OCI-LY1 (cell line): Measurements from ENCODE around the gene FOXN1.
"Not testable (repeated sequence)": the region's sequence is repeated elsewhere in the genome, so short reads cannot be mapped to it uniquely, and the experiment has no call there.

Source experiments
- H2AFZ ChIP-seq: fragments of 200-600 bp; sonication (generic), shearing (Covaris generic); 2 replicates; pipeline ENCODE4 v1.6.0; 2014; ENCODE audit warnings: antibody characterized with exemption, mild to moderate bottlenecking, low read length
- H3F3A ChIP-seq: fragments of 200-600 bp; sonication (generic), shearing (Covaris generic); 2 replicates; pipeline ENCODE4 v1.6.0; 2014; ENCODE audit warnings: mild to moderate bottlenecking, antibody characterized with exemption, low read length, moderate library complexity; ENCODE audit not compliant: insufficient read depth
- H3K27ac ChIP-seq: fragments of 200-600 bp; sonication (generic); 2 replicates; pipeline ENCODE4 v1.5.1; 2014; ENCODE audit warnings: low read length, mixed run types, mild to moderate bottlenecking, low read depth; ENCODE audit not compliant: poor library complexity, severe bottlenecking
- H3K27me3 ChIP-seq: fragments of 200-600 bp; sonication (generic); 2 replicates; pipeline ENCODE4 v1.6.0; 2014; ENCODE audit warnings: antibody characterized with exemption, mild to moderate bottlenecking, low read length, moderate library complexity; ENCODE audit not compliant: insufficient read depth
- H3K36me3 ChIP-seq: fragments of 200-600 bp; sonication (generic); 2 replicates; pipeline ENCODE4 v1.6.1; 2014; ENCODE audit warnings: mild to moderate bottlenecking, antibody characterized with exemption, low read length, moderate library complexity, mixed read lengths; ENCODE audit not compliant: insufficient read depth
- H3K4me1 ChIP-seq: fragments of 200-600 bp; sonication (generic); 2 replicates; pipeline ENCODE4 v1.5.1; 2014; ENCODE audit warnings: mild to moderate bottlenecking, low read length, moderate library complexity; ENCODE audit not compliant: insufficient read depth, severe bottlenecking
- H3K4me2 ChIP-seq: fragments of 200-600 bp; sonication (generic), shearing (Covaris generic); 2 replicates; pipeline ENCODE4 v1.6.1; 2014; ENCODE audit warnings: low read length
- H3K4me3 ChIP-seq: fragments of 200-600 bp; sonication (generic); 2 replicates; pipeline ENCODE4 v1.5.1; 2014; ENCODE audit warnings: low read length, low read depth, mild to moderate bottlenecking, mixed read lengths; ENCODE audit not compliant: poor library complexity, severe bottlenecking
- H3K79me2 ChIP-seq: fragments of 200-600 bp; shearing (Covaris generic); 2 replicates; pipeline ENCODE4 v1.6.1; 2016; ENCODE audit warnings: mixed run types, low read length, mixed read lengths; ENCODE audit not compliant: insufficient read depth
- H3K9ac ChIP-seq: fragments of 200-600 bp; sonication (generic), shearing (Covaris generic); 2 replicates; pipeline ENCODE4 v1.6.1; 2014; ENCODE audit warnings: mild to moderate bottlenecking, low read length, mixed read lengths
- H3K9me2 ChIP-seq: fragments of 200-600 bp; sonication (generic), shearing (Covaris generic); 2 replicates; pipeline ENCODE4 v1.6.1; 2014; ENCODE audit warnings: low read depth, mild to moderate bottlenecking, low read length, mixed read lengths
- H3K9me3 ChIP-seq: fragments of 200-600 bp; shearing (Covaris generic); 2 replicates; pipeline ENCODE4 v1.6.1; 2014; ENCODE audit warnings: low read length, mixed read lengths
- H4K20me1 ChIP-seq: fragments of 200-600 bp; sonication (generic), shearing (Covaris generic); 2 replicates; pipeline ENCODE4 v1.6.0; 2016; ENCODE audit warnings: mild to moderate bottlenecking, low read length; ENCODE audit not compliant: insufficient read depth
- CTCF ChIP-seq: fragments of 200-600 bp; sonication (generic), shearing (Covaris generic); IDR thresholded peaks from 2 replicates; pipeline ENCODE4 v1.5.1; 2017; ENCODE audit warnings: mild to moderate bottlenecking, antibody characterized with exemption, low read length, moderate library complexity, mixed read lengths
- EZH2 ChIP-seq: fragments of 200-600 bp; sonication (generic), shearing (Covaris generic); IDR thresholded peaks from 2 replicates; pipeline ENCODE4 v1.8.0; 2017; ENCODE audit warnings: borderline replicate concordance, mixed run types, mild to moderate bottlenecking, antibody characterized with exemption, low read length, moderate library complexity, mixed read lengths

Gene FOXN1

GRCh38 chr17:28505986-28506665, at the start of gene FOXN1:
Gene FOXN1, plus strand, starts transcription at chr17:28506348. Its CDS starts 17,622 bp downstream, at chr17:28523970.
- H3K36me3 ChIP-seq = no peaks in the 10 kb centered on the region
- H3F3A ChIP-seq = no peaks in the 10 kb centered on the region
- no peaks in the 10 kb centered on the region for H3K4me1 ChIP-seq
- no peaks in the 10 kb centered on the region for H3K9me3 ChIP-seq
- TF ChIP-seq CTCF = no peak
- TF ChIP-seq EZH2 = no peak
- no peaks in the 10 kb centered on the region for H3K9me2 ChIP-seq
- H2AFZ ChIP-seq = no peak within 1 kb of the TSS
- no peak within 1 kb of the TSS for H3K4me2 ChIP-seq
- no peaks in the 10 kb centered on the region; the same call in 1 of the 2 replicates for H3K27me3 ChIP-seq
- no peaks in the 10 kb centered on the region for H3K79me2 ChIP-seq
- no peak within 1 kb of the TSS for H3K9ac ChIP-seq
- H3K4me3 ChIP-seq = no peak within 1 kb of the TSS
- H3K27ac ChIP-seq = no peak within 1 kb of the TSS
- no peaks in the 10 kb centered on the region for H4K20me1 ChIP-seq

GRCh38 chr17:28457890-28458289, 48.3 kb upstream of the FOXN1 start:
- Histone ChIP-seq H3K27me3 (no peaks in the 10 kb centered on the region), H4K20me1 (no peaks in the 10 kb centered on the region), H3K9me3 (no peaks in the 10 kb centered on the region), H3K79me2 (no peaks in the 10 kb centered on the region), H3K27ac (no peak overlapping the region), H3K4me2 (no peak overlapping the region), H3K4me3 (no peak overlapping the region), H3K9ac (no peak overlapping the region), H3K36me3 (no peaks in the 10 kb centered on the region), H3K9me2 (no peaks in the 10 kb centered on the region), H3F3A (no peaks in the 10 kb centered on the region), H2AFZ (no peak overlapping the region), H3K4me1 (no peaks in the 10 kb centered on the region)
- no peak for TF ChIP-seq CTCF
- no peak for TF ChIP-seq EZH2

GRCh38 chr17:28458881-28459280, 47.3 kb upstream of the FOXN1 start:
- H3K79me2 ChIP-seq, H2AFZ ChIP-seq, H3K9me2 ChIP-seq, H3K9ac ChIP-seq, H3K4me1 ChIP-seq, H3K27me3 ChIP-seq, H3F3A ChIP-seq, H3K36me3 ChIP-seq, H3K4me2 ChIP-seq, H4K20me1 ChIP-seq, H3K9me3 ChIP-seq, H3K27ac ChIP-seq, H3K4me3 ChIP-seq: not testable (repeated sequence)

- H3K27me3 ChIP-seq = no peaks in the 10 kb centered on the region
- H2AFZ ChIP-seq = no peak overlapping the region
- no peak for TF ChIP-seq EZH2
- TF ChIP-seq CTCF = no peak
These were observed 45.2 kb upstream of the FOXN1 start for GRCh38 chr17:28460901-28461300.

More at GRCh38 chr17:28460901-28461300, 45.2 kb upstream of the FOXN1 start:
- no peaks in the 10 kb centered on the region for H3K9me2 ChIP-seq
- no peaks in the 10 kb centered on the region for H3K4me1 ChIP-seq
- H3F3A ChIP-seq = no peaks in the 10 kb centered on the region
- H4K20me1 ChIP-seq = no peaks in the 10 kb centered on the region
- H3K36me3 ChIP-seq = no peaks in the 10 kb centered on the region
- H3K79me2 ChIP-seq = no peaks in the 10 kb centered on the region
- no peaks in the 10 kb centered on the region for H3K9me3 ChIP-seq
- no peak overlapping the region for H3K9ac ChIP-seq
- H3K27ac ChIP-seq = no peak overlapping the region
- H3K4me2 ChIP-seq = no peak overlapping the region
- no peak overlapping the region for H3K4me3 ChIP-seq
